HG02678 (cell line): Measurements from ENCODE around the gene TUBGCP5.
"Not testable (repeated sequence)": the region's sequence is repeated elsewhere in the genome, so short reads cannot be mapped to it uniquely, and the experiment has no call there.

Source experiments
- ATAC-seq: cut with Tn5 transposase; IDR thresholded peaks from one replicate; pipeline ENCODE4 v1.9.1; 2021; ENCODE audit warnings: mild to moderate bottlenecking, moderate library complexity; ENCODE audit not compliant: unreplicated experiment

The TUBGCP5 gene

GRCh38 chr15:23039143-23039916 lies at the start of gene TUBGCP5:
TUBGCP5 (minus strand) TSS chr15:23039569; CDS start chr15:23039543, 26 bp downstream.
- peak; percentile 91 for ATAC-seq

GRCh38 chr15:23083115-23083514 lies 43.7 kb upstream of the TUBGCP5 start:
- ATAC-seq = no peak

GRCh38 chr15:23081996-23082737 lies 42.8 kb upstream of the TUBGCP5 start:
- ATAC-seq = not testable (repeated sequence)

GRCh38 chr15:23081271-23081670 lies 41.9 kb upstream of the TUBGCP5 start:
- ATAC-seq = no peak

GRCh38 chr15:23079766-23080165 lies 40.4 kb upstream of the TUBGCP5 start:
- ATAC-seq = no peak

GRCh38 chr15:23075927-23076326 lies 36.6 kb upstream of the TUBGCP5 start:
- no peak for ATAC-seq

GRCh38 chr15:23074684-23075083 lies 35.3 kb upstream of the TUBGCP5 start:
- no peak for ATAC-seq

GRCh38 chr15:23073890-23074646 lies 34.7 kb upstream of the TUBGCP5 start:
- no peak for ATAC-seq

- no peak for ATAC-seq
Measured at GRCh38 chr15:23072633-23073032, 33.3 kb upstream of the TUBGCP5 start.

GRCh38 chr15:23069496-23070166 lies 30.3 kb upstream of the TUBGCP5 start:
- ATAC-seq = no peak

GRCh38 chr15:23067416-23067815 lies 28.0 kb upstream of the TUBGCP5 start:
- ATAC-seq = no peak

GRCh38 chr15:23065836-23066235 lies 26.5 kb upstream of the TUBGCP5 start:
- no peak for ATAC-seq

- no peak for ATAC-seq
Measured at GRCh38 chr15:23064156-23064555, 24.8 kb upstream of the TUBGCP5 start.

GRCh38 chr15:23057707-23058106 lies 18.3 kb upstream of the TUBGCP5 start:
- ATAC-seq = no peak

GRCh38 chr15:23055316-23055715 lies 15.9 kb upstream of the TUBGCP5 start:
- no peak for ATAC-seq

- ATAC-seq = no peak
Measured at GRCh38 chr15:23052522-23052921, 13.2 kb upstream of the TUBGCP5 start.

GRCh38 chr15:23050708-23051107 lies 11.3 kb upstream of the TUBGCP5 start:
- no peak for ATAC-seq

- no peak for ATAC-seq
Measured at GRCh38 chr15:23049984-23050628, 10.7 kb upstream of the TUBGCP5 start.

- not testable (repeated sequence) for ATAC-seq
Measured at GRCh38 chr15:23048572-23049282, 9.4 kb upstream of the TUBGCP5 start.

GRCh38 chr15:23043987-23044386 lies 4.6 kb upstream of the TUBGCP5 start:
- ATAC-seq = not testable (repeated sequence)
